ENCODE results near the gene ZNF816.

DNA sequence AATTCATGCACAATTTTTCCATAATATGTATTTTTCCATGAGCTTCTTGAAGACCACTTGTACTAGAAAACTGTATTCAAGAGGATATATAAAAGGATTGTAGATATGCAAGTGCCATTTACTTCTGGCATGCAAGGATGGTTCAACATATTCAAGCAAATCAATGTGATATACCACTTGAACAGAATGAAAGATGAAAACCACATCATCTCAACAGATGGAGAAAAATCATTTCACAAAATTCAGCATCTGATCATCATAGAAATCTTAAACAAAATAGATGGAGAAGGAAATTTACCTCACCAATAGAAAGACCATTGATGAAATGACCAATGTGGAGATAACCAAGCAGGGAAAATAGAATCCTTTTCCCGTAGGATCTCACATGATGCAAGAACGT, 5.1 kb upstream of the ZNF816 start:
- TF ChIP-seq EZH2 (IDR thresholded peaks at IDR 0.05) (no peak), FOXP2 (optimal IDR thresholded peaks at IDR 0.05; ENCODE audit: control extremely low read depth, extremely low read length, insufficient read depth) (no peak), POLR2AphosphoS5 (IDR thresholded peaks at IDR 0.05; ENCODE audit: borderline replicate concordance, low read depth, low read length) (no peak)
